ENCODE results near the gene OVOL3.
A peak's percentile ranks its signal among the peaks of the same experiment; 100 is the strongest.
"Not testable (repeated sequence)": the region's sequence is repeated elsewhere in the genome, so short reads cannot be mapped to it uniquely, and the experiment has no call there.

Gene OVOL3

DNA sequence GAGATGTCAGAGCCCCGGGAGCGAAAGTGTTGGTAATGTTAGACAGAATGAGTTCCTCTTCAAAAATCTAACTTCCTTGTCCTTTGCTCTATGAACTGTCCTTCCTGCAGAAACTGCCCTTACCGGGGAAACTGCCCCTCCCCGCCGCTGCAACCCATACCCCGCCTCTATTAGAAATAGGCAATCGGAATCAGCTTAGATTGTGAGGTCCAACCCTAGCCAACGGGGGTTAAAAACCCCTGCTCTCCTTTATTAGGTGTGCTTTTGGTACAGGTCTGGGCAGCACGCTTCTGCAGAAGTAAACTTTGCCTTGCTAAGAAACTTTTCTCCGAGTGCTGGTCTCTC lies 17.4 kb downstream of the OVOL3 start:
- H3K18ac ChIP-seq (ENCODE audit: low read length): peak overlapping the region; percentile 61
- no peak overlapping the region for H2BK120ac ChIP-seq (ENCODE audit: low read depth, low read length)
- peak overlapping the region; percentile 91 for H3K27ac ChIP-seq (replicated peaks; ENCODE audit: low read length)
- H3K79me1 ChIP-seq (ENCODE audit: low read depth, low read length): no peaks in the 10 kb centered on the region
- H3K4ac ChIP-seq (ENCODE audit: low read length): no peak overlapping the region
- H2BK15ac ChIP-seq (ENCODE audit: low read length): no peak overlapping the region
- no CpG with 5 or more reads among the region's 10 CpGs for WGBS, 2 donors (ENCODE audit: extremely low coverage in 2 of 2, insufficient read length in 2 of 2, insufficient replicate concordance in 1 of 2)
- H2AK5ac ChIP-seq (ENCODE audit: low read depth, low read length): no peak overlapping the region
- H2BK5ac ChIP-seq (ENCODE audit: low read length): peak overlapping the region; percentile 8
- H3K27me3 ChIP-seq (ENCODE audit: control insufficient read depth in 3 of 3, insufficient read depth in 3 of 3, low read depth in 1 of 3, low read length in 3 of 3): no peaks in the 10 kb centered on the region
- no peak overlapping the region for H3K14ac ChIP-seq (ENCODE audit: low read length)
- H3K23ac ChIP-seq (ENCODE audit: low read depth, low read length, poor library complexity): no peak overlapping the region
- H3K9ac ChIP-seq (ENCODE audit: low read depth, low read length, poor library complexity): no peak overlapping the region
- peaks cover 0 to 2% of the 10 kb centered on the region in 2 donors for H3K4me1 ChIP-seq (ENCODE audit: control insufficient read depth in 2 of 2, insufficient read depth in 1 of 2, low read depth in 1 of 2, low read length in 2 of 2)
- peaks cover 16 to 25% of the 10 kb centered on the region in 2 donors for H3K36me3 ChIP-seq (replicated peaks in 1 of 2; ENCODE audit: control insufficient read depth in 2 of 2, insufficient read depth in 2 of 2, low read length in 2 of 2)
- peak overlapping the region; percentile 94 for H2AFZ ChIP-seq (ENCODE audit: low read length)
- H3K4me2 ChIP-seq (ENCODE audit: insufficient read depth, low read length, poor library complexity, severe bottlenecking): peak overlapping the region; percentile 88
- DNase-seq (ENCODE audit: low spot score): no peak
- H4K8ac ChIP-seq (ENCODE audit: low read depth, low read length): no peak overlapping the region
- no peaks in the 10 kb centered on the region for H3K9me3 ChIP-seq (replicated peaks in 1 of 2; ENCODE audit: control insufficient read depth in 2 of 2, insufficient read depth in 1 of 2, low read depth in 1 of 2, low read length in 2 of 2)
- no peak overlapping the region for H4K91ac ChIP-seq (ENCODE audit: low read depth, low read length, poor library complexity)
- H3K4me3 ChIP-seq (ENCODE audit: low read length in 2 of 2): peak overlapping the region; percentile 58 to 69
- H2BK12ac ChIP-seq (ENCODE audit: low read length): no peak overlapping the region

GRCh38 chr19:36131221-36131620 lies 20.3 kb downstream of the OVOL3 start:
- H2BK15ac ChIP-seq (ENCODE audit: low read length); H2BK5ac ChIP-seq (ENCODE audit: low read length); H2BK120ac ChIP-seq (ENCODE audit: low read depth, low read length); H3K9me3 ChIP-seq (replicated peaks in 1 of 2; ENCODE audit: control insufficient read depth in 2 of 2, insufficient read depth in 1 of 2, low read depth in 1 of 2, low read length in 2 of 2); H3K14ac ChIP-seq (ENCODE audit: low read length); H3K27me3 ChIP-seq (ENCODE audit: control insufficient read depth in 3 of 3, insufficient read depth in 3 of 3, low read depth in 1 of 3, low read length in 3 of 3); DNase-seq (ENCODE audit: low spot score); H3K23ac ChIP-seq (ENCODE audit: low read depth, low read length, poor library complexity); H3K79me1 ChIP-seq (ENCODE audit: low read depth, low read length); H4K8ac ChIP-seq (ENCODE audit: low read depth, low read length); H3K18ac ChIP-seq (ENCODE audit: low read length); H2AK5ac ChIP-seq (ENCODE audit: low read depth, low read length); H3K36me3 ChIP-seq (replicated peaks in 1 of 2; ENCODE audit: control insufficient read depth in 2 of 2, insufficient read depth in 2 of 2, low read length in 2 of 2); H3K4me1 ChIP-seq (ENCODE audit: control insufficient read depth in 2 of 2, insufficient read depth in 1 of 2, low read depth in 1 of 2, low read length in 2 of 2); H3K4ac ChIP-seq (ENCODE audit: low read length); H3K4me2 ChIP-seq (ENCODE audit: insufficient read depth, low read length, poor library complexity, severe bottlenecking); H2AFZ ChIP-seq (ENCODE audit: low read length); H2BK12ac ChIP-seq (ENCODE audit: low read length); H4K91ac ChIP-seq (ENCODE audit: low read depth, low read length, poor library complexity); H3K27ac ChIP-seq (replicated peaks; ENCODE audit: low read length); H3K4me3 ChIP-seq (ENCODE audit: low read length in 2 of 2); H3K9ac ChIP-seq (ENCODE audit: low read depth, low read length, poor library complexity): not testable (repeated sequence)
- WGBS, 2 donors (ENCODE audit: extremely low coverage in 2 of 2, insufficient read length in 2 of 2, insufficient replicate concordance in 1 of 2): no CpG with 5 or more reads among the region's 6 CpGs

DNA sequence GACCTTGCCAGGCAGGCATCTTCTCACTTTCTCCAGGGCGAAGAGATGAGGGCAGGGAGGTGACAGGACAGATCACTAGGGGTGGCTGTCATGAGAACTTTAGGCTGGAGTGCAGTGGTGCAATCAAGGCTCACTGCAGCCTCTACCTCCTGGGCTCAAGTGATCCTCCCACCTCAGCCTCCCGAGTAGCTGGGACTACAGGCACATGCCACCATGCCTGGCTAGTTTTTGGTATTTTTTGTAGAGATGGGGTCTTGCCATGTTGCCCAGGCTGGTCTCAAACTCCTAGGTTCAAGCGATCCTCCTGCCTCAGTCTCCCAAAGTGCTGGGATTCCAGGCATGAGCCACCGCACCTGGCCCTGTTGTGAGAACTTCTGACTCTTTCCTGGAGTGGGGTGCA lies 23.9 kb downstream of the OVOL3 start:
- not testable (repeated sequence) for H3K4me2 ChIP-seq (ENCODE audit: insufficient read depth, low read length, poor library complexity, severe bottlenecking); H3K9ac ChIP-seq (ENCODE audit: low read depth, low read length, poor library complexity); H3K4me1 ChIP-seq (ENCODE audit: control insufficient read depth in 2 of 2, insufficient read depth in 1 of 2, low read depth in 1 of 2, low read length in 2 of 2); DNase-seq (ENCODE audit: low spot score); H3K27ac ChIP-seq (replicated peaks; ENCODE audit: low read length); H2BK5ac ChIP-seq (ENCODE audit: low read length); H3K27me3 ChIP-seq (ENCODE audit: control insufficient read depth in 3 of 3, insufficient read depth in 3 of 3, low read depth in 1 of 3, low read length in 3 of 3); H4K91ac ChIP-seq (ENCODE audit: low read depth, low read length, poor library complexity); H3K23ac ChIP-seq (ENCODE audit: low read depth, low read length, poor library complexity); H3K4ac ChIP-seq (ENCODE audit: low read length); H2BK120ac ChIP-seq (ENCODE audit: low read depth, low read length); H3K9me3 ChIP-seq (replicated peaks in 1 of 2; ENCODE audit: control insufficient read depth in 2 of 2, insufficient read depth in 1 of 2, low read depth in 1 of 2, low read length in 2 of 2); H4K8ac ChIP-seq (ENCODE audit: low read depth, low read length); H3K79me1 ChIP-seq (ENCODE audit: low read depth, low read length); H2AK5ac ChIP-seq (ENCODE audit: low read depth, low read length); H2BK12ac ChIP-seq (ENCODE audit: low read length); H3K36me3 ChIP-seq (replicated peaks in 1 of 2; ENCODE audit: control insufficient read depth in 2 of 2, insufficient read depth in 2 of 2, low read length in 2 of 2); H2AFZ ChIP-seq (ENCODE audit: low read length); H3K14ac ChIP-seq (ENCODE audit: low read length)
- peak overlapping the region; percentile 9 for H2BK15ac ChIP-seq (ENCODE audit: low read length)
- peak overlapping the region; percentile 19 for H3K18ac ChIP-seq (ENCODE audit: low read length)
- WGBS, 2 donors (ENCODE audit: extremely low coverage in 2 of 2, insufficient read length in 2 of 2, insufficient replicate concordance in 1 of 2): no CpG with 5 or more reads among the region's 4 CpGs
- H3K4me3 ChIP-seq (ENCODE audit: low read length in 2 of 2): peak overlapping the region in 1 of 2 donors; percentile 20

DNA sequence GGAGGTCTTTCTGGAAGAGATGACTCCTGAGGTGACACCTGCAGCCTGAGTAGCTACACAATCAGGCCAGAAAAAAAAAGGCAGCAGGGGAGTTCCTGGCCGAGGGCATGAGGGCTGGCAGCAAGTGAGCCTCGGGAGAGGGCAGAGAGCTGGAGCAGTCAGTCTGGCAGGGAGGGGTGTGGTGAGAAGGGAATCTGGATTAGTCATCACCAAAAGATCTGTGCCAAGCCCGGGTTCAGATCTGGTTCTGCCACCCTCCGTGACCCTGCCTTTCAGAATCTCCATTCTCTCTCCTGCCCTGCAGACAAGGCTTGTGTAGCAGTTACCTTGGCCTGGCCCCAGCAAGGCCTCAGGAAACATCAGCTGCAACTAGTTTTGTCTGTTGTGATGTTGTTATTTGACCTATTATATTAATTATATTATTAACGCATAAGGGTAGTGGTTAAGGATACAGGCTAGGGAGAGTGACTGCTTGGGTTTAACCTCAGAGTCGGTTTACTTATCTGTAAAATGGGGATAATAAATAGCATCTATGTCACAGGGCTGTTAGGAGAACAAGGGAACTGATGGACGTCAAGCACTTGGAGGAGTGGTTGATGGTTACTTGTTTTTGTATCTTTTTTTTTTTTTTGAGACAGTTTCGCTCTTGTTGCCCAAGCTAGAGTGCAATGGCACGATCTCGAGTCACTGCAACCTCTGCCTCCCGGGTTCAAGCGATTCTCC lies 26.2 kb downstream of the OVOL3 start:
- Histone ChIP-seq H3K36me3 (replicated peaks in 1 of 2; ENCODE audit: control insufficient read depth in 2 of 2, insufficient read depth in 2 of 2, low read length in 2 of 2) (peaks cover 0 to 10% of the 10 kb centered on the region in 2 donors), H4K8ac (ENCODE audit: low read depth, low read length) (no peak overlapping the region), H3K4me2 (ENCODE audit: insufficient read depth, low read length, poor library complexity, severe bottlenecking) (no peak overlapping the region), H2BK15ac (ENCODE audit: low read length) (peak overlapping the region; percentile 58), H3K79me1 (ENCODE audit: low read depth, low read length) (peaks cover 8% of the 10 kb centered on the region), H3K4ac (ENCODE audit: low read length) (no peak overlapping the region), H3K4me3 (ENCODE audit: low read length in 2 of 2) (no peak overlapping the region), H4K91ac (ENCODE audit: low read depth, low read length, poor library complexity) (no peak overlapping the region), H2BK120ac (ENCODE audit: low read depth, low read length) (no peak overlapping the region), H3K4me1 (ENCODE audit: control insufficient read depth in 2 of 2, insufficient read depth in 1 of 2, low read depth in 1 of 2, low read length in 2 of 2) (peaks cover 2 to 10% of the 10 kb centered on the region in 2 donors), H3K23ac (ENCODE audit: low read depth, low read length, poor library complexity) (no peak overlapping the region), H3K27ac (replicated peaks; ENCODE audit: low read length) (no peak overlapping the region), H3K9ac (ENCODE audit: low read depth, low read length, poor library complexity) (no peak overlapping the region), H2AFZ (ENCODE audit: low read length) (no peak overlapping the region), H3K18ac (ENCODE audit: low read length) (peak overlapping the region; percentile 79), H3K27me3 (ENCODE audit: control insufficient read depth in 3 of 3, insufficient read depth in 3 of 3, low read depth in 1 of 3, low read length in 3 of 3) (no peaks in the 10 kb centered on the region), H3K9me3 (replicated peaks in 1 of 2; ENCODE audit: control insufficient read depth in 2 of 2, insufficient read depth in 1 of 2, low read depth in 1 of 2, low read length in 2 of 2) (no peaks in the 10 kb centered on the region), H2BK5ac (ENCODE audit: low read length) (peak overlapping the region; percentile 22), H3K14ac (ENCODE audit: low read length) (no peak overlapping the region), H2BK12ac (ENCODE audit: low read length) (peak overlapping the region; percentile 19), H2AK5ac (ENCODE audit: low read depth, low read length) (peak overlapping the region; percentile 74)
- no CpG with 5 or more reads among the region's 12 CpGs for WGBS, 2 donors (ENCODE audit: extremely low coverage in 2 of 2, insufficient read length in 2 of 2, insufficient replicate concordance in 1 of 2)
- DNase-seq (ENCODE audit: low spot score): no peak
